ENCODE measurements around the gene RPL18.

DNA sequence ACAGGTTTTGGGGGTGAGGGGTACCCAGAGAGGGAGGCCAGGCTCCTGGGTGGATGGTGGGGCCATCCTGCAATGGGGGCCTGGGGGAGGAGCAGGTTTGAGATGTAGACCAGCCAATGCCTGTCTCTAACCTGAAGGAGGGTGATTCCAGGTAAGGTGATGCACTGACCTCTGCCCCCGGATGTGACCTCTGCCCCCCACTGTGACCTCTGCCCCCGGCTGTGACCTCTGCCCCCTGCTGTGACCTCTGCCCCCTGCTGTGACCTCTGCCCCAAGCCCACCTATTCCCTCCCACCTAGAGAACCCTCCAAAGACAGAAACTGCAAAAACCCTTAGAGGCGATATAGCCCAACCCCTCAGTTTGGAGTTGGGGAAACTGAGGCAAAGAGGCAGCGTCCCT is 22.7 kb downstream of the RPL18 start:
- TF ChIP-seq, protein P1, sequence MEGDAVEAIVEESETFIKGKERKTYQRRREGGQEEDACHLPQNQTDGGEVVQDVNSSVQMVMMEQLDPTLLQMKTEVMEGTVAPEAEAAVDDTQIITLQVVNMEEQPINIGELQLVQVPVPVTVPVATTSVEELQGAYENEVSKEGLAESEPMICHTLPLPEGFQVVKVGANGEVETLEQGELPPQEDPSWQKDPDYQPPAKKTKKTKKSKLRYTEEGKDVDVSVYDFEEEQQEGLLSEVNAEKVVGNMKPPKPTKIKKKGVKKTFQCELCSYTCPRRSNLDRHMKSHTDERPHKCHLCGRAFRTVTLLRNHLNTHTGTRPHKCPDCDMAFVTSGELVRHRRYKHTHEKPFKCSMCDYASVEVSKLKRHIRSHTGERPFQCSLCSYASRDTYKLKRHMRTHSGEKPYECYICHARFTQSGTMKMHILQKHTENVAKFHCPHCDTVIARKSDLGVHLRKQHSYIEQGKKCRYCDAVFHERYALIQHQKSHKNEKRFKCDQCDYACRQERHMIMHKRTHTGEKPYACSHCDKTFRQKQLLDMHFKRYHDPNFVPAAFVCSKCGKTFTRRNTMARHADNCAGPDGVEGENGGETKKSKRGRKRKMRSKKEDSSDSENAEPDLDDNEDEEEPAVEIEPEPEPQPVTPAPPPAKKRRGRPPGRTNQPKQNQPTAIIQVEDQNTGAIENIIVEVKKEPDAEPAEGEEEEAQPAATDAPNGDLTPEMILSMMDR (tag by site-specific recombination; IDR thresholded peaks at IDR 0.05) = no peak
- no peak for TF ChIP-seq ZNF184 (tag by site-specific recombination; IDR thresholded peaks at IDR 0.05)
- TF ChIP-seq ZNF791 (tag by site-specific recombination; IDR thresholded peaks at IDR 0.05) = no peak
- no peak for TF ChIP-seq ZNF175 (tag by site-specific recombination; IDR thresholded peaks at IDR 0.05)
- no peak for TF ChIP-seq MEIS1 (CRISPR knock-in tag; IDR thresholded peaks at IDR 0.05; ENCODE audit: borderline replicate concordance)
- no peak for TF ChIP-seq GLI4 (tag by site-specific recombination; IDR thresholded peaks at IDR 0.05)
- TF ChIP-seq ZFP3 (tag by site-specific recombination; IDR thresholded peaks at IDR 0.05; ENCODE audit: low read depth) = no peak
- TF ChIP-seq, protein P2, sequence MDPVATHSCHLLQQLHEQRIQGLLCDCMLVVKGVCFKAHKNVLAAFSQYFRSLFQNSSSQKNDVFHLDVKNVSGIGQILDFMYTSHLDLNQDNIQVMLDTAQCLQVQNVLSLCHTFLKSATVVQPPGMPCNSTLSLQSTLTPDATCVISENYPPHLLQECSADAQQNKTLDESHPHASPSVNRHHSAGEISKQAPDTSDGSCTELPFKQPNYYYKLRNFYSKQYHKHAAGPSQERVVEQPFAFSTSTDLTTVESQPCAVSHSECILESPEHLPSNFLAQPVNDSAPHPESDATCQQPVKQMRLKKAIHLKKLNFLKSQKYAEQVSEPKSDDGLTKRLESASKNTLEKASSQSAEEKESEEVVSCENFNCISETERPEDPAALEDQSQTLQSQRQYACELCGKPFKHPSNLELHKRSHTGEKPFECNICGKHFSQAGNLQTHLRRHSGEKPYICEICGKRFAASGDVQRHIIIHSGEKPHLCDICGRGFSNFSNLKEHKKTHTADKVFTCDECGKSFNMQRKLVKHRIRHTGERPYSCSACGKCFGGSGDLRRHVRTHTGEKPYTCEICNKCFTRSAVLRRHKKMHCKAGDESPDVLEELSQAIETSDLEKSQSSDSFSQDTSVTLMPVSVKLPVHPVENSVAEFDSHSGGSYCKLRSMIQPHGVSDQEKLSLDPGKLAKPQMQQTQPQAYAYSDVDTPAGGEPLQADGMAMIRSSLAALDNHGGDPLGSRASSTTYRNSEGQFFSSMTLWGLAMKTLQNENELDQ (tag by site-specific recombination; IDR thresholded peaks at IDR 0.05; ENCODE audit: low read depth) = no peak
- no peak for TF ChIP-seq ZFP37 (tag by site-specific recombination; IDR thresholded peaks at IDR 0.05)
- TF ChIP-seq FEZF1 (tag by site-specific recombination; IDR thresholded peaks at IDR 0.05) = no peak
- no peak for TF ChIP-seq YY1 (tag by site-specific recombination; IDR thresholded peaks at IDR 0.05)
- TF ChIP-seq ZNF138 (tag by site-specific recombination; IDR thresholded peaks at IDR 0.05; ENCODE audit: borderline replicate concordance) = no peak
- TF ChIP-seq ZNF391 (tag by site-specific recombination; IDR thresholded peaks at IDR 0.05; ENCODE audit: borderline replicate concordance, low read depth) = no peak
- no peak for TF ChIP-seq ZNF274 (IDR thresholded peaks at IDR 0.05; ENCODE audit: low read length)
- TF ChIP-seq ZNF274 (tag by site-specific recombination; IDR thresholded peaks at IDR 0.05; ENCODE audit: borderline replicate concordance) = no peak

Measured in HEK293 (cell line).